ENCODE results near the gene ITGA2B. TPM values are rescaled to one million over a fixed set of nuclear protein-coding genes. Genes with fewer than 3 reads are reported as not detected.
A peak's percentile ranks its signal among the peaks of the same experiment; 100 is the strongest.

ITGA2B gene
- total RNA-seq, 4 donors from 2014 or later = 0.14 to 0.32 TPM; not detected in 2

DNA sequence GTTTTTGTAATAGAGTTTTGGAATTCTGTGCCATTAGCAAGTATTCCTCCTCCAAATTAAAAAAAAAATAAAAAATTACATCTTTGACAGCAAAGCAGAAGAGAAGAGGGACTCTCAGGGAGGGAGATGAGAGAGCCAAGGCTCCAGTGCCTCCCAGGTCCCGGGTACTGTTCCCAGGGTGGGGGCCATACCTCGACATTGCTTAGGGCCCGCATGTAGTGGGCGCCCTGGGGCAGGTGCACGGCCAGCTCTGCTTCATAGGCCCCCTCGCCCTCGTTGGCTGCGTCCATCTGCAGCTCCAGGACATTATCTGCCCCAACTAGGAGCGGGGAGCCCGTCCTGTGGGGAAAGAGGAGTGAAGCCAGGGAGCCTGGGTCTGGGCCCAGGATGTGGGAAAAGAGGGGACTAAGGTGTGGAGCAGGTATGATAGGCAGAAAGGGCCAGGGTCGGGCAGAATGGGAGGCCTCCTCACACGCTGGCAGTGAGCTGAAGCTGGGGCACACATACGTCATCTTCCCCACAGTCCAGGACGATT, 11.2 kb downstream of the ITGA2B start:
- peaks cover 0 to 5% (median 0%) of the 10 kb centered on the region in 4 donors for H3K4me1 ChIP-seq
- DNase-seq = no peak
- H3K27ac ChIP-seq = no peak overlapping the region
- intact Hi-C loops (cut with DNase I; ENCODE audit: low total_unique reads) (no loop called here), in situ Hi-C loops (cut with MboI; ENCODE audit: low pct_ligation_motif_present in 1 of 4, low pct_unique_long_range_greater_than_20kb in 1 of 4, low sequenced_read_pairs in 3 of 4) (loop anchor here in 1 of 4 donors (25.0 kb wide), 1 partner anchor 134 kb away; the partner anchor contains the start of gene GPATCH8)
- H3K4me3 ChIP-seq = no peak overlapping the region
- H3K27me3 ChIP-seq = peaks cover 10% of the 10 kb centered on the region
- no peaks in the 10 kb centered on the region for H3K36me3 ChIP-seq
- WGBS, 2 donors (ENCODE audit: low coverage in 1 of 2) = 80 to 85% methylated on average over 4 to 14 of the region's 14 CpGs
- no peaks in the 10 kb centered on the region for H3K9me3 ChIP-seq
- no peak for TF ChIP-seq POLR2A (IDR thresholded peaks at IDR 0.05)
- no peak for TF ChIP-seq POLR2AphosphoS5 (IDR thresholded peaks at IDR 0.05)
- TF ChIP-seq EP300 (IDR thresholded peaks at IDR 0.05; ENCODE audit: low read depth) = no peak
- no peak for TF ChIP-seq CTCF (IDR thresholded peaks at IDR 0.05)

GRCh38 chr17:44376779-44377178, 12.7 kb downstream of the ITGA2B start:
- TF ChIP-seq POLR2AphosphoS5 (IDR thresholded peaks at IDR 0.05) (no peak), POLR2A (IDR thresholded peaks at IDR 0.05) (no peak), EP300 (IDR thresholded peaks at IDR 0.05; ENCODE audit: low read depth) (no peak), CTCF (IDR thresholded peaks at IDR 0.05) (no peak)
- no peak overlapping the region for H3K4me3 ChIP-seq
- no peaks in the 10 kb centered on the region for H3K36me3 ChIP-seq
- no peak for DNase-seq
- WGBS, 2 donors (ENCODE audit: low coverage in 1 of 2) = 86% methylated on average over 12 of the region's 12 CpGs; no CpG with 5 or more reads in 1 of the 2 donors
- intact Hi-C loops (cut with DNase I; ENCODE audit: low total_unique reads) = no loop called here
- no peaks in the 10 kb centered on the region for H3K9me3 ChIP-seq
- H3K4me1 ChIP-seq = peaks cover 0 to 5% (median 0%) of the 10 kb centered on the region in 4 donors
- H3K27ac ChIP-seq = no peak overlapping the region
- H3K27me3 ChIP-seq = peaks cover 25% of the 10 kb centered on the region
- in situ Hi-C loops (cut with MboI; ENCODE audit: low pct_ligation_motif_present in 1 of 4, low pct_unique_long_range_greater_than_20kb in 1 of 4, low sequenced_read_pairs in 3 of 4) = loop anchor here in 1 of 4 donors (25.0 kb wide), 1 partner anchor 136 kb away; the partner anchor contains the start of gene GPATCH8

GRCh38 chr17:44376124-44376523, 13.3 kb downstream of the ITGA2B start:
- in situ Hi-C loops (cut with MboI; ENCODE audit: low pct_ligation_motif_present in 1 of 4, low pct_unique_long_range_greater_than_20kb in 1 of 4, low sequenced_read_pairs in 3 of 4) = loop anchor here in 1 of 4 donors (25.0 kb wide), 1 partner anchor 136 kb away; the partner anchor contains the start of gene GPATCH8
- WGBS, 2 donors (ENCODE audit: low coverage in 1 of 2) = 14% methylated on average over 5 of the region's 5 CpGs; no CpG with 5 or more reads in 1 of the 2 donors
- no peak for DNase-seq

More at GRCh38 chr17:44376124-44376523, 13.3 kb downstream of the ITGA2B start:
- peaks cover 0 to 5% (median 0%) of the 10 kb centered on the region in 4 donors for H3K4me1 ChIP-seq
- no peaks in the 10 kb centered on the region for H3K9me3 ChIP-seq
- no peak overlapping the region for H3K4me3 ChIP-seq
- H3K27me3 ChIP-seq = peaks cover 31% of the 10 kb centered on the region
- H3K36me3 ChIP-seq = no peaks in the 10 kb centered on the region
- intact Hi-C loops (cut with DNase I; ENCODE audit: low total_unique reads) = no loop called here
- TF ChIP-seq CTCF (IDR thresholded peaks at IDR 0.05) = peak in 3 of 5 experiments; percentile 8 to 24 (median 20)
- TF ChIP-seq EP300 (IDR thresholded peaks at IDR 0.05; ENCODE audit: low read depth) = no peak
- H3K27ac ChIP-seq = no peak overlapping the region
